NCI-H69 (cell line): ENCODE measurements around the gene HSPA12A.
A peak's percentile ranks its signal among the peaks of the same experiment; 100 is the strongest.

Experiments used
- DNase-seq: peaks from one replicate; lab custom pipeline; 2025; lab: John Stamatoyannopoulos, UW

Gene HSPA12A

DNA sequence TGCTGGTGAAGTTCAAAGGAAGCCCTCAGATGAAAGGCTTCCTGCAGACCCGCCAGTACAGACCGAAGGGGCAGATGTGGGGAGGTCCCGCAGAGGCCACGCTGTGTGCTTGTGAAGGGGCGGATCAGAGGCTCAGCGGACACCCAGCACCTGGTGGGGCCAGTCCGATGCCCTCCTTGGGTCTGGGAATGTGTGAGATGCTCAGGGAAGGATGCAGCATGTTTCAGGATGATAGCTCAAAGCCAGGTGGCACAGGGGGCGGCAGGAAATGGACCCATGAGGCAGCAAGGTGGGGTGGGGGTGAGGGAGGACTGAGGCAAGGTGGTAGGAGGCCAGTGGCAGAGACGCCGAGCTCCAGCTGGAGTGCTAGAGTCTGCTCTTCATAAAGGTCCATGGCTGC is 27.9 kb upstream of the HSPA12A start:
- DNase-seq, result no peak

DNA sequence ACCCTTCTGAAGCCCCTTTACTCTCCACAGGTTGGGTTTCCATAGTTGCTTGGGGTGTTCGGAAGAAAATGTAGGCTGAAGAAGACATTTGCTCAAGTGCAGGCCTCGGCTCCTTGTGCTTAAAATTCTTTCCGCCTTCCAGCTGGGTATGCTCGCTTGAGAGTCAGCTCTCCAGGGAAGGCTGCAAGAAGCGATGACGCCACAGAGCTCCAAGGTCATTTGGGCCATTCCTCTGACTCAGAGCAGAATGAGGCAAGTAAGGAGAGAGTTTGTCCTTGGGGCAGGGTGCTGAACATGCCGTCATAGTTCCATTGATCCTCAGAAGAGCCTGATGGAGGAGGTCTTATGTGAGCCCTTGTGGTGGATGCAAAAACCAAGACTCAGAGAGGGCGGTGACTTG is 27.4 kb upstream of the HSPA12A start:
- no peak for DNase-seq

DNA sequence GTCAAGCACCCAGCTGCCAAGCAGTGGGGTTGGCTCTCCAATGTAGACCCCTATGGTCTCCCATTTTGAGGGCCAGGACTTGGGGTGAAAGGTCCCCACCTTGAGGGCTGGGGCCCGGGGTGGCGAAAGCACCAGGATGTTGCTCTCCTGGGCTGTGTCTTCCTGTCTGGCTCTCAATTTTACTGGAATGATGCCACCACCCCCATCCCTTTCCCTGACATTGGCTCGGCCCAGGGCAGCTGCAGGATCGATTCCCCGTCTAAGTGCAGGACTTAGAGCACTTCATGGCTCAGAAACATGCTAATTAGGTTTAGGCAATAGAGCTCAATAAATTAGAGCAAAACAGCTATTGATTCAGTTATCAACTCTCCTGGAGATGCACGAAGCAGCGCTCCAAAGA is 27.0 kb upstream of the HSPA12A start:
- no peak for DNase-seq

DNA sequence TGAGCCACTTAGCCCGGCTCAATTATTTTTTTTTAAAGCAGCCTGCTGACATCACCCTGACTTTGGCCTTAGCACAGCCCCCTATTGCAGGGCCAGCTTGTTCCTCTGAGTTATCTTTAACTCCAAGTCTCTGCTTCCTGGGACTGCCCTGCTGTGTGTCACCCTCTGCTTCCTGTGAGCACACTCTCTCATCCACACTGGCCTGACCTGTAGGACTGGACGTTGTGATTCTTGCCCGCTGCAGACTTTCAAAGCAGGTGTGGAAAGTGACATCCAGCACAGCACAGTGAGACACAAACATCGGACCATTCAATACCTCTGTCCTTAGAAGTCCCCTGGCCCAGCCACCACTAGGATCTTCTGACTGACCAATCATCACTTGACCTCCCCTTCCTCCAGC is 26.4 kb upstream of the HSPA12A start:
- no peak for DNase-seq

DNA sequence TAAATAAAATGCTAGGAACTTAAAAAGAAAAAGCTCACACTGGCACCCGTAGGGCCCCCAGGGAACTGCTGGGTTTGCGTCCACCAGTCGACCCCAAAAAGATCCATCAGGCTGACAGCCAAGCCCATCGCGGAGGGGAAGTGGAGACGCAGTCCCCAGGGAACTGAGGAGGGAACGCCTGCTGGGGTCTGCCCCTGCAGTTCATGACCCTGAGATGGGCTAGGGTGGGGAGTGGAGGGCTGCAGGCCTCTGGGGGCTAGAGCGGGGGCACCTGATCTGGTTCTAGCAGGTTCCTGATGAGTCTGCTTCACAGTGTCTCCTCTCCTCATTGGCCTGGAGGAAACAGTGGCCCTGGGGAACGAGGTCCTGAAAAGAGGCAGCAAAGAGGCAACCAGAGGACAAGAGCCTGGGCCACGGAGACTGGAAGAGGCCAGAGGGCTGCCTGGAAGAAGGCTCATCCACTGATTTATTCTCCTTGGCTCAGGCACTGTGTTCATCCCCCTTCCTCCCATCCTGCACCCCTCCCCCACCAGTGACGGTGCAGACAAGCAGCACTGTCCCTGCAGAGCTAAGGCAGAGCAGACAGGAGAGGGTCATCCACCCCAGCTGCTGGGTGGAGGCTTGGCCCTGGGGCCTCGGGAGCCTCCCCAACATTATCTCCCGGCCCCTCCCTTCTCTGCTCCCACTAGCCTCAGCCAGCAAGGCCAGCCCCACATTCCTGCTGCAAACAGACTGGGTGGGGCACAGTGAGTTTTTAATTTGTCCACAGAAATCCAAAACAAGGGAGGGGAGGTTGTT is 24.7 kb upstream of the HSPA12A start:
- DNase-seq, result peak; percentile 46

DNA sequence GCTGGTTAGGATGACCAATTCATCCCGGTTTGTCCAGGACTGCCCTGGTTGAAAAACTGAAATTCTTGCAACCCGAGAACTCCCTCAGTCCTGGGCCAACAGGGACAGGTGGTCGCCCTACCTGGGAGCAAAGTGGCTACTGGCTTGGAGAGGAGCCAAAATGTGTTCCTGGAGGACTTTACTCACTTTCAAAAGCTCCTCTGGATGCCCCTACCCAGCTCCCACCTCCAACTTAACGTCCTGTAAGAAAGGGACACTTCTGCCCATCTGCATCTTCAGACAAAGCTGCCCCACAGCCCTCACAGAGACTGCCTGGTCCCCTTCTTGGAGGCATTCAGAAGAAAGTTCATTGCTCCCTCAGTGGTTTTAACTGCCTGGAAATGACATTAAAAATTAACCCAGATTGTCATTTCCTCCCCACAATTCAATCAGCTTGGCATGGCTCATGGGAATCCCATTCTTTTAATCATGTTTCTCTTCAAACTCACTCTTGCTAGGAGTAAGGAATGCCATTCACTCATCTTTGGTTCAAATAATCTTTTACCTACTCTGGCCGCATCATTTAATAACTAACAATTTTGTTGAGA is 24.0 kb upstream of the HSPA12A start:
- peak; percentile 25 for DNase-seq

DNA sequence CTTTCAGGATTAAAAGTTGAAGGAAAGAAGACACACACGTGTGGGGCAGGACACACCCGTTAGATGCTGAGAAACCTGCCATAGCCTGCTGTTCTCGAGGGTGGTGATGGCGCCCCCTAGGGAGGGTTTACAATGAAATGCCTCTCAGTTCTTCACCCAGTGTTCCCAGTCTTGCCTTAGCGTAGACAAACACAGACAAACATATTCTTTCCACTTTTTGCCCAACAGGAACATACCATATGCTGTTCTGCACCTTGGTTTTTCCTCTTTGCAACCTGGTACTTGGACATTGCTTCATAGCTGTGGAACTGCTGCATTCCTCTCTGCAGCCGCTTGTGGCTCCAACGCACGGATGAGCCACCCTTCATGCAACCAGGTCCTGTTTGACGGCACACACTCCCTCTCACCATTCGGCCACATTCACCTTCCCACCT is 23.3 kb upstream of the HSPA12A start:
- peak; percentile 48 for DNase-seq

DNA sequence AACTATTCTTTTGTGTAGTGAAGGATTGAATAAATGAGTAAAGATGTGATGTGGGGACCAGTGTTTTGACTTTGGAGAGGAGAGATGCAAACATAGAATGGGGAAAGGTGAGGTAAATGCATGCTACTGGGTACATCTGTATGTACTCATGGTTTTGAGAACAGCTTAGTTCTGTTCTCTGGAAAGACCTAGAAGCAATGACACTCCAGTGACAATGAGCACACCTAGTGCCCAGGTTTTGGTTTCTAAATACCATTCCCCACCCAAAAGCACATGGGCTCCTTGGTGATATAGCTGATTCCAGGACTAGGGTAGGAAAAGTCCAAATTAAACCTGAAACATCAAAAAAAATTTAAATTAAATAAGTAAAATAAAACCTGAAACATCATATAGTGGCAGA is 22.6 kb upstream of the HSPA12A start:
- DNase-seq, result no peak

DNA sequence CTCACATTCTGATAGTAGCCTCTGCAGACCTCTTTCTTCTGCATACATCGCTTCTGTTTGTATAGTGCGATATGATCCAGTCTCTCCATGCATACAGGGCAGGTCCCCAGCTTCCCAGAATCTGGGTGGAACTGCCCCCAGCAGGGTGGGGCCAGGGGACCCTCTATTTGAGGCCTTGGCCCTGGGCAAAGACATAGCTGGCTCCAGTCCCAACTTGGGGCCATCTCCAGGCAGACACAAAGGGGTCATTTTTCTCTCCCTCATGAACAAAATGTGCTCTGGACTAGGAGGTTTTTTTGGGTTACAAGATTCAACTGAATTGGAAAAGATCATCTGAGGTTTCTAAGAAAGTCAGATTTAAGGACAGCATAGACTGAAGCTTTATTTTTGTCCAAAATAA is 21.1 kb upstream of the HSPA12A start:
- DNase-seq, result no peak

DNA sequence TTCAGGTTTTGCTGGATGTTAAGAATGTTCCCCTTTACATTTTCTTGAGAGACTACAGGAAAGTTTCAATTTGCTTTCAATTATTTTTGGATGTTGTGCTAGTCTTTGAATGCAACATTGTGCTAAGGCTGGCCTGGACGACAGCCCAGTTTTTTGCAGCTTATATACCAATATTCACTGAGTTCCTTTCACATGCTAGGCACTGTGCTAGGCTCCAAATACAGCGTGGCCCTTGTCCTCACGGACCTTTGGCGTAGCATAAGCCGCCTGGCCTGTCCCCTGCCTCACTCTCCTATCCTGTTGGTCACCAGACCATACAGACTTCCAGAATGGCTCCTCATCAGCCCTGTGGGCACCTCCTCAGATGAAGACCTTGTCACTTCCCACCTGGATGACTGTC is 19.5 kb upstream of the HSPA12A start:
- DNase-seq, result no peak

DNA sequence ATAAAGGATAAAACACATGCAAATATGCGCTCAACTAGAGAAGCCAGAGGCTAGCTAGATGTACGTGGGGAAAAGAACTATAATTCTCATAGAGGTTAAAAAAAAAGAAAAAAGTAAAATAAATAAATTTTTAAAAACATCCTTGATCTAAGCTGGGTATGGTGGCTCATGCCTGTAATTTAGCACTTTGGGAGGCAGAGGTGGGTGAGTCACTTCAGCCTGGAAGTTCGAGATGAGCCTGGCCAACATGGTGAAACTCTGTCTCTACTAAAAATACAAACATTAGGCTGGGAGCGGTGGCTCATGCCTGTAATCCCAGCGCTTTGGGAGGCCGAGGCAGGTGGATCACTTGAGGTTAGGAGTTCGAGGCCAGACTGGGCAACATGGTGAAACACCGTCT is 18.6 kb upstream of the HSPA12A start:
- no peak for DNase-seq

DNA sequence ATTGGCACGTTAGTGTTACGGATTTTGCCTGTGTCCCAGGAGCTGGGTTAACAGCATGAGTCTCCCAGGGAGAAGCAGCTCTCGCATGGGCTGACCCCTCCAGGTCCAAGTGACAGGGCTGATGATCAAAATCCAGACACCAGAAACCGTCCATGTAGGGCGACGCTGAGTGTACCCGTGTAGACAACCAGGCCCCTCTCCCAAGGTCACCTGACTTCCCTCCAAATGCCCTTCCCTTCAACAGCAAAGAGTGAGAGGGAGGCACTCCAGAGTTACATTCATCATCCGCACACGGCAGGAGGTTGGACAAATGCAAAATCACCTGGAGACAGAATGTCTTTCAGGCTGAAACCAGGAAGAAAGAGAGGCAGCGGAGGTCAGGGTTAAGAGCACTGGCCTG is 14.9 kb upstream of the HSPA12A start:
- DNase-seq, result no peak

DNA sequence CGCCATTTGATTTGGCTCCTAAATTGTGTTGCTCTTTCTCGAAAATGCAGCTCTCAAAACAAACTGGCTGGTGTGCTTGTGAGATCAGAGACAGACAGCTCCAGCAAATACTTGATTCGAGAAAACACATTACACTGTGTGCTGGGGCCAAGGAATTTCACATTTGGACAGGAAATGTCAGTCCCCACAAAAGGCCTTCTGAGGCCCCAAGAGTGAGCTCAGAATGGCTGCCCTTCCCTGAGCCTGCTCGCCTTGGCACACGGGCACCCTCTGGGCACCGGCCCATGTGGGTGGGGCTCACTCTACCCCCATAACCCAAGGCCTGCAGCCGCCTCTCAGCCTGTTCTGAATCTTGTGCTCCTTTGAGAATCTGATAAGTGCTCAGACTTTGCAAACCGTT is 13.9 kb upstream of the HSPA12A start:
- no peak for DNase-seq

DNA sequence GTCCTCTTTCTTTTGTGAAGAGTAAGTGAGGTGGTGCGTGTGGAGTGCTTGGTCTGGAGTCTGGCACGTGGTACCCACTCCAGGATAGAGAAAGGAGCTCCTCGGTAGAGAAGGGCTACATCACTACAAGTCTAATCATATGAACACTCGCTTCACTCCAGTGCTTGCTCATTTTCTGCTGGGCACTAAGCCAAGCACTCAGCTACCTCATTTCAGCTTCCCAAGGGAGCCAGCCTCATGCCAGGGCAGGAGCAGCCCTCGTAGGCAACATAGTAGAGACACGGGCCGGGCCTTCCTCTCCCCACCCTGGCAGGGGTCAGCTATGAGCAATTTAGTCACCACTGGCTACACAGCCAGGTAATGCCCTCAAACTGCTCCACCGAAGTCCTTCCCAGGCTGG is 11.4 kb upstream of the HSPA12A start:
- DNase-seq, result peak; percentile 91

DNA sequence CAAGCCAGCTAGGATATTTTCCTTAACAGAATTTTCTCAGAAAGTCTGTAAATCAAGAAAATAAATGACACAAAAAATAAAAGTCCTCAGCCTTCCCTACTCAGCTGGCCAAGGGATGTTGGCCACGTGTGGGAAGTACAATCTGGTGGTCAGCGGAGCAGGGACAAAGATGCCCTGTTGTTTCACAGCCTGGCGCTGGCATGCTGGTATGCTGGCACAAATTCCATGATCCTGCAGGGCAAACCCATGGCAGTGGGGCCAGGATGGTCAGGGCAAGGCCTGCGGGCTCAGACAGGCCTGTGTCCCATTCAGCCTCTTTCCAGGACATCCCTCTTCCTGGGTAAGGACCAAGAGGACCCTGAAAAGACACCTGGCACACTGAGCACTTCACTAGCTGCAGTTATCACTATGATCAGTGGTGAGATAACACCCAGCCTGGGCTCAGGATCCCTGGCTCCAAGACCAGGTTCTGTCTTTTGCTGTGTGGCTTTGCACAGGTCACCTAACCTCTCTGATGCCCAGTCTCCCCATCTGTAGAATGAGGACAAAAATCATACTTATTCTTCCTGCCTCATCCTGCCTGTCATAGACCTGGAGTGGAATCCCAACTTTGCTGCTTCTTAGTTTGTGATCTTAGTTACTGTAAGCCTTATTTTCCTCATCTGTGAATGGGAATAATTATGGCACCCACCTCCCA is 10.8 kb upstream of the HSPA12A start:
- no peak for DNase-seq

DNA sequence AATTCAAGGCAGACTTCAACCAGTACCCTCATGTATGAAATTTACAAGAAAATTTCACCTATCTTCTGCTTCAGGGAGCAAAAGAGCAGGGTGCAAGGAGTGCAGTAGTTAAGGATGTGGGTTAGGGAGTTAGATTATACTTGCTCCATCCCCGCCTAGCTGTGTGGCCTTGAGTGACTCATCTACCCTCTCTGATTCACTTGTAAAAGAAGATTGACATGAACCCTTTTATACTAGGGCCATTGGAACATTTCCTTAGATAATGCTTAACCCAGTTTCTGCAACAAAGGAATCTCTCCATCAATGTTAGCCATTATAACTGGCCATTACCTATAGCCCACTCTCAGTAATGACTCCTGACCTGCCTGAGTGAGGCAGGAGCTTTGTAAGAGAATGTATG is 10.2 kb upstream of the HSPA12A start:
- no peak for DNase-seq

DNA sequence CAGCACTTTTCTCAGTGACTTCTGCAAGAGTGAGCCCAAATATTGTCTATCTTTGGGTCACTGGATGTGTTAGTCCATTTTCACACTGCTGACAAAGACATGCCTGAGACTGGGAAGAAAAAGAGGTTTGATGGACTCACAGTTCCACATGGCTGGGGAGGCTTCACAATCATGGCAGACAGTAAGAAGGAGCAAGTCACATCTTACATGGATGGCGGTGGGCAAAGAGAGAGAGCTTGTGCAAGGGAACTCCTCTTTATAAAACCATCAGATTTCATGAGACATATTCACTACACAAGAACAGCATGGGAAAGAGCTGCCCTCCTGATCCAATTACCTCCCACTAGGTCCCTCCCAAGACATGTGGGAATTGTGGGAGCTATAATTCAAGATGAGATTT is 6.1 kb upstream of the HSPA12A start:
- DNase-seq, result no peak

DNA sequence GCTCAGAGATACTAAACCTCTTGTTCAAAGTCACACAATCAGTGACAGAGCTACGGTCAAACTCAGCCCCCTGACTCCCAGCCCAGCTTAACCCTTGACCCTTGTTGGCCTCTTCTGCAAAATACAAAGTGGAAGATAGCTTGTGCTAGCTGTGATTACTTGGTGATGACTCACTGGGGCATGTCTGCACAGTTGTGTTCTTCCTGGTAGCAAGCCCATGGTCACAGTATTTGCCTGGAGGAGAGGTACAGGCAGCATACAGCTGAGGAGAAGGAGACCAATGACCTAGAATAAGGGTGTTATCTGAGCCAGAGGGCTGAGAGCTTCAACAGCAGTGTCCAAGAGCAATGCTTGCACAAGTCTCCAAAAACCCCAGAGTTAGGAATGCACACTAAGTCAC is 5.7 kb upstream of the HSPA12A start:
- DNase-seq, result no peak

DNA sequence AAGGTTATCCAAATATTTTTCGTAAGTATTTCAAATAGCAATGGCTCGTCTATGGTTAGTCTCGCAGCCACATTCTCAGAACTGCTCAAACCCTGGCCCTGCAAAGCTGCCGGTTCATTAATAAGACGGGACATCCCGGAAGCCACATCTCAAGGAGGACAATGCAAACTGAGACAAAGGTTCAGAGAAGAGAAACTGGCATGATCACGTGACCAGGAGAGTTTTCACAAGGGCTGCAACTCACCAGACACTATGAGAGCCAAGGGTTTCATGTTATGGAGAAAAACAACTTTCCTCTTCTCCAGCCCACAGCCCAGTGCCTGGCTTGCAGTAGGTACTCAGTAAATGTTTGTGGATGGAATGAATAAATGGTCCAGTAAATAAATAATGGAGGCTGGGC is 5.0 kb upstream of the HSPA12A start:
- no peak for DNase-seq

DNA sequence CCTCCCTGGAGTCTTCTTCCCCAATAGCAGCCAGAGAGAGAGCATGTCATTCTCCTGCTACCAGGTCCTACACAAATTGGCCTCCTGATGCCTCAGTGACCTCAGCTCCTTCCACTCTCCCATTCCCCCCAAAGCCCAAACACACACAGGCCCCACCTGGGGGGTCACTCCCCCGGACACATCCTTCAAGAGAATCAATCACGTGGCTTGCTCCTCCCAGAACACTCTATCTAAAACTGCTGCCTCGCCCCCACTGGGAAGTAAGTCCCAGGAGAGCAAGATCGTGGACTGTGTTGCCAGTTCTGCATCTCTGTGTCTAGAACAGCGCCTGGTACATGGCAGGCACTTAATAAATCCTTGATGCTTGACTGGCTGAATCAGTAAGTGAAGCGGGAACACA is 2.5 kb upstream of the HSPA12A start:
- no peak for DNase-seq

DNA sequence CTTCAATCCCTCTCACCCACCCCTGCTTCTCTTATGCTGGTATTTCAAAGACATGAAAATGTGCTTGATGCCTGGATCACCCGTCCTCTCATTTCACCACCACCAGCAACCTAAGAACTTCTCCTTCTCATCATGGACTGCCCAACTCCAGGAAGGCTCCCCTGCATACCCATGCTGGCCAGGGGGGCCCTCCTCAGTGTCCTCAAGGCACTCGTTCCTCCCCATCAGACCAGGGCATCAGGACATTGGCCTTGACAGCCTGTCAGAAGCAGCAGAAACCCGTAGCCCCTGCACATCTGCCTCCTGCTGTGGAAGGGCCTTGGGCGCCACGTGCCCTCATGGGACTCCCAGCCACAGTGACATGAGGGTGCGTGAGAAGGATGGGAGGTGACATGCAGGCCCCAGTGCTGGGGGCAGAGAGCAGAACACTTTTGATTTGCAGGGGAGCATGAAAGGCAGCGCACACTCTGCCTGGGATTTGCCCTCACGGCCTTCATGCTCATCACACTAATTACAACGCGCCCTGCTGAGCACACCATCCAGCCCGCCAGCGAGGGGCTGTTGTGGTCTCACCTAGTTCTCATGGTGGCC is 1.9 kb upstream of the HSPA12A start:
- peak; percentile 22 for DNase-seq

DNA sequence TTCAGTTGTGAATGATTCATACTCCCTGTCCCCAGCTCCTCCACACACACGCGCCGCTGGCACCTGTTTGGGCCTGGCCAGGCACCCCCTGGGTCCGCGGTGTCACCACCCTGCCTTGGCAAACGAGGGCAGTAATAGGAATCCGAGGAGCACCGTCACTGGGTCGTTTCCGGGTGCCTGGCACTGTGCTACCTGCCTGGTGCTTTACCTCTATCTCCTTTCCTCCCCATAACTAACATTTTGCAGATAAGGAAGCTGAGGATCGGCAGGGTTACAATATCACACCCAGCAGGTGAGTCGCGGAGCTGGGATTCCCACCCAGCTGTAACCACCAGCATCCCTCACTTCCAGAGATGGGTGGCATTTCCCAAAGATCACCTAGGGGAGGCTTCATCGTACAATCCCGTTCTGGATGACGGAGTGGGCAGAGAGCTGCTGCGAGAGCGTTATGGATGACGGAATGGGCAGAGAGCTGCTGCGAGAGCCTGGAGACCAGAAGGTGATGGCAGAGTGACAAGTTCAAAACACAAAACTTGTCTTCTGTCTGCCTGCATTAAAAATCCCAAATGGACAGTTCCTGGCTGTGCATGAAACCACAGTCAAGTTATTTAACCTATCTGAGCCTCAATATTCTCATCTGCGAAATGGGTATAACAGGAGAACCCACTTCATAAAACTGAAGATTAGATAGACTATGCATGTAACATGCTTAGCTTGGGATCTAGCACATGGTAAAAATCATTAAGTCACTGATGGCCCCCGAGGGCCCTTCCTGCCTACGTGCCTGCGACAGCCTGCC is 1.1 kb upstream of the HSPA12A start:
- DNase-seq, result no peak
